ENCODE measurements around the gene CAMLG. TPM values are rescaled to one million over a fixed set of nuclear protein-coding genes. Genes with fewer than 3 reads are reported as not detected.
"Not testable (repeated sequence)": the region's sequence is repeated elsewhere in the genome, so short reads cannot be mapped to it uniquely, and the experiment has no call there.

The CAMLG gene
- 10 to 100 TPM; 23.9 to 89.7 (median 50.5) TPM for total RNA-seq

DNA sequence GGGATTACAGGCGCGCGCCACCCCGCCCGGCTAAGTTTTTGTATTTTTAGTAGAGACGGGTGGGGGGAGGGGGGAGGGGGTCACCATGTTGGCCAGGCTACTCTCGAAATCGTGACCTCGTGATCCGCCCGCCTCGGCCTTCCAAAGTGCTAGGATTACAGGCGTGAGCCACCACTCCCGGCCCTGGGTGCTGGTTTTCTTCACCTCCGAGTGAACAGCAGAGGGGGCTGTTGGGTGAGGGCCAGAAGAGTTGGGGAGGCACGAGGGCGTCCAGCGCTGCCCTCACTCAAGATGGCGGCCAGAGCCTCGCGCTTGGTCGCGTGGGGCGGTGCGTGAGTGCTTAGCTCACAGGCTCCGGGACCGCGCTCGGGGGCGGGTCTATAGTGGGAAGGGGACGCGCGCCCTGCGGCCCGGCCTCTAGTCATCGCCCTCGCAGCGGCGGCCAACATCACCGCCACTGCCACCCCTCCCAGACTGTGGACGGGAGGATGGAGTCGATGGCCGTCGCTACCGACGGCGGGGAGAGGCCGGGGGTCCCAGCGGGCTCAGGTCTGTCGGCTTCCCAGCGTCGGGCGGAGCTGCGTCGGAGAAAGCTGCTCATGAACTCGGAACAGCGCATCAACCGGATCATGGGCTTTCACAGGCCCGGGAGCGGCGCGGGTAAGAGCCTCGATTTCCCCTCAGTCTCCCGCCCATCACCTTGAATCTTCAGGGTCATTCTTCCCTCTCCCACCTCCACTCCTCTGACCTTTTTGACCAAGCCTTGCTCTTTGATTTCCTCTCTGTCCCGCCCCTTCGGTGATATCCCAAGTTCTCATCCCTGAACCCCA lies at the start of gene CAMLG:
Gene CAMLG (plus strand): TSS at position 416 of the 830 bp plus-strand sequence. CDS start 73 bp downstream, at position 489.
- 0 to 1% (median 0%) methylated on average over 1 to 25 of the region's 66 CpGs; no CpG with 5 or more reads in 6 of the 10 experiments for WGBS, 10 experiments
- peak; percentile 89 to 98 (median 96) for ATAC-seq (replicated peaks in 6 of 8)
- H3K4me3 ChIP-seq, result peak within 1 kb of the TSS; percentile 69 to 82 (median 82)
- in situ Hi-C loops (cut with MboI; ENCODE audit: low pct_unique_long_range_greater_than_20kb in 2 of 9, low sequenced_read_pairs in 9 of 9, unreplicated experiment in 9 of 9), result no loop called here
- peaks cover 5 to 18% of the 10 kb centered on the region in 2 donors for H3K4me1 ChIP-seq (replicated peaks in 1 of 2)
- H3K27ac ChIP-seq, result peak within 1 kb of the TSS; percentile 73 to 80

- in situ Hi-C loops (cut with MboI; ENCODE audit: low pct_unique_long_range_greater_than_20kb in 2 of 9, low sequenced_read_pairs in 9 of 9, unreplicated experiment in 9 of 9), result loop anchor here in 1 of 9 experiments (25.0 kb wide), 1 partner anchor 97 kb away; no protein-coding TSS in a partner anchor
- 90 to 100% (median 100%) methylated on average over 1 to 8 of the region's 8 CpGs; no CpG with 5 or more reads in 3 of the 10 experiments for WGBS, 10 experiments
- not testable (repeated sequence) for ATAC-seq (replicated peaks in 6 of 8); H3K4me3 ChIP-seq; H3K4me1 ChIP-seq (replicated peaks in 1 of 2); H3K27ac ChIP-seq
These were observed 48.2 kb upstream of the CAMLG start for GRCh38 chr5:134690144-134690543.

GRCh38 chr5:134692722-134693121 lies 45.6 kb upstream of the CAMLG start:
- in situ Hi-C loops (cut with MboI; ENCODE audit: low pct_unique_long_range_greater_than_20kb in 2 of 9, low sequenced_read_pairs in 9 of 9, unreplicated experiment in 9 of 9), result loop anchor here in 1 of 9 experiments (25.0 kb wide), 1 partner anchor 95 kb away; no protein-coding TSS in a partner anchor
- H3K4me1 ChIP-seq (replicated peaks in 1 of 2), result no peaks in the 10 kb centered on the region
- ATAC-seq (replicated peaks in 6 of 8), result no peak

DNA sequence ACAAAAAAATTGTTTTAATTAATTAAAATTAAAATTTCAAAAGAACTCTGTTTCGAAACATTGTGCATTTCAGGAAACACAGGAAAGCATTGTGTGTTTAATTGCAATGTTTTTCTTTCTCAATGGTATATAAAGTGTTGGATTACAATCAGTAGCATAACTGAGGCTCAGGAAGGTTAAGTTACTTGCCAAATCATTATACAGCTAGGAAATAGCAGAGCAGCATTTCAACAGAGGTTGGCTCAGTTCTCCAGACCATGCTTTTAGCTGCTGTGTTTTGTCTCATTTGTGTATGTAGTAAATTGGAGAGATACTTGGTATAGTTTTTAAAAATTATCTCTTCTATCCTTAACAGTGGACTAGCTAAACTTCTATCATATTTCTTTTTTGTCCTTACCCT lies 30.0 kb upstream of the CAMLG start:
- in situ Hi-C loops (cut with MboI; ENCODE audit: low pct_unique_long_range_greater_than_20kb in 2 of 9, low sequenced_read_pairs in 9 of 9, unreplicated experiment in 9 of 9), result no loop called here
- no peak for ATAC-seq (replicated peaks in 6 of 8)
- H3K4me3 ChIP-seq, result no peak overlapping the region
- WGBS, 10 experiments, result 80 to 100% (median 100%) methylated on average over 1 of the region's 1 CpG; no CpG with 5 or more reads in 2 of the 10 experiments
- H3K4me1 ChIP-seq (replicated peaks in 1 of 2), result no peaks in the 10 kb centered on the region
- no peak overlapping the region for H3K27ac ChIP-seq

More at GRCh38 chr5:134692722-134693121, 45.6 kb upstream of the CAMLG start:
- no peak overlapping the region for H3K4me3 ChIP-seq
- no peak overlapping the region for H3K27ac ChIP-seq

DNA sequence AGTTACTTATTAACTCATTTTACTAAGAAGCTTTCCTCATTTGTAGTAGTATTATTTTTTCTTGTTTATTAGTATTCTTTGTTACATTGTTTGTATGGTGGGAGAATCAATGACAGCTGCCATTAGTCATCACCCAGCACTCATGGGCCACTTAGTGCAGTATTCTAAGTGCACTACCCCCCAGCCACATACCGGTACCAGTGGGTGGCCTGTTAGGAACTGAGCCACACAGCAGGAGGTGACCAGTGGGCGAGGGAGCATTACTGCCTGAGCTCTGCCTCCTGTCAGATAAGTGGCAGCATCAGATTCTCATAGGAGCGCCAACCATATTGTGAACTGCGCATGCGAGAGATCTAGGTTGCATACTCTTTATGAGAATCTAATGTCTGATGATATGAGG lies 24.2 kb upstream of the CAMLG start:
- 40 to 100% (median 94%) methylated on average over 1 to 4 of the region's 5 CpGs; no CpG with 5 or more reads in 4 of the 10 experiments for WGBS, 10 experiments

DNA sequence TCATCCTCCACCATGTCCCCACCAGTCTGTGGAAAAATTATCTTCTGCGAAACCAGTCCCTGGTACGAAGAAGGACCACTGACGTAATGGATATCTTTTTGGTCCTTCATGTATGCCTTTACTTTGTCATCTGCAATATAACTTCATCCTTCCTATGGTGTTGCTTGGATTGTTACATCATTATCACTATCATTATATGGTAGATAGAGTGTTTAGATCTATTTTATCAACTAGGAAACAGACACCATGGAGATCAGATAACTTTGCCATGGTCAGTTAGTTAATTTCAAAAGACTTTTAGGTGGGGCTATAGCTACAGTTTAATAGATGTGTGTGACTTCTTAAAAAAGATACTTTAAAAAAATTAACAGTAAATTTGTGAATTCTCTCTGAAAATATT lies 23.8 kb upstream of the CAMLG start:
- Histone ChIP-seq H3K27ac (no peak overlapping the region), H3K4me3 (no peak overlapping the region), H3K4me1 (replicated peaks in 1 of 2) (no peaks in the 10 kb centered on the region)
- in situ Hi-C loops (cut with MboI; ENCODE audit: low pct_unique_long_range_greater_than_20kb in 2 of 9, low sequenced_read_pairs in 9 of 9, unreplicated experiment in 9 of 9), result no loop called here
- WGBS, 10 experiments, result 90 to 100% (median 96%) methylated on average over 2 to 3 of the region's 3 CpGs; no CpG with 5 or more reads in 4 of the 10 experiments
- ATAC-seq (replicated peaks in 6 of 8), result no peak

More for the DNA sequence above, 24.2 kb upstream of the CAMLG start:
- ATAC-seq (replicated peaks in 6 of 8), result no peak
- in situ Hi-C loops (cut with MboI; ENCODE audit: low pct_unique_long_range_greater_than_20kb in 2 of 9, low sequenced_read_pairs in 9 of 9, unreplicated experiment in 9 of 9), result no loop called here
- Histone ChIP-seq H3K4me3 (no peak overlapping the region), H3K27ac (no peak overlapping the region), H3K4me1 (replicated peaks in 1 of 2) (no peaks in the 10 kb centered on the region)

- H3K27ac ChIP-seq; in situ Hi-C loops (cut with MboI; ENCODE audit: low pct_unique_long_range_greater_than_20kb in 2 of 9, low sequenced_read_pairs in 9 of 9, unreplicated experiment in 9 of 9): not testable (repeated sequence)
These were observed 22.9 kb upstream of the CAMLG start for GRCh38 chr5:134715466-134715865.

DNA sequence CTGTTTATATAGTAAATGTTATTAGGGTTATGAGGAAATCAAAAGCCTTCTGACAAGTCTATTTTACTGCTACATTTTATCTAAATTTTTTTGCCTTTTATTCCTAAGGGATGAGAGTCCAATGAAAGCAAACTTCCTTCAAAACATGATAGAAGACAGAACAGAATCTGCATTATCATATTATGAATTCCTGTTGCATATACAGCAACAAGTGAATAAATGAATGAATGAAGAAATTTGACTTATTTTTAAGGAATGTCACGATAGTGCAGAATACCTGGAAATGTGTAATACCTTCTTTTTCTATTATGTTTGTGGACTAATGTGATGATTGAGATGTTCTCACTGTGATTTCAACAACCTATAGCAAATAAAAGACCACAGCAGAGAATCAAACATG lies 13.5 kb upstream of the CAMLG start:
- ATAC-seq (replicated peaks in 6 of 8), result no peak
- Histone ChIP-seq H3K27ac (no peak overlapping the region), H3K4me3 (no peak overlapping the region), H3K4me1 (replicated peaks in 1 of 2) (no peaks in the 10 kb centered on the region)
- WGBS, 10 experiments, result 0 to 100% (median 100%) methylated on average over 1 of the region's 1 CpG; no CpG with 5 or more reads in 2 of the 10 experiments
- in situ Hi-C loops (cut with MboI; ENCODE audit: low pct_unique_long_range_greater_than_20kb in 2 of 9, low sequenced_read_pairs in 9 of 9, unreplicated experiment in 9 of 9), result no loop called here

More at GRCh38 chr5:134715466-134715865, 22.9 kb upstream of the CAMLG start:
- 44 to 100% (median 96%) methylated on average over 1 to 4 of the region's 4 CpGs for WGBS, 10 experiments
- not testable (repeated sequence) for ATAC-seq (replicated peaks in 6 of 8); H3K4me1 ChIP-seq (replicated peaks in 1 of 2); H3K4me3 ChIP-seq

- Histone ChIP-seq H3K4me1 (replicated peaks in 1 of 2) (no peaks in the 10 kb centered on the region), H3K4me3 (no peak overlapping the region), H3K27ac (no peak overlapping the region)
- ATAC-seq (replicated peaks in 6 of 8), result no peak
- in situ Hi-C loops (cut with MboI; ENCODE audit: low pct_unique_long_range_greater_than_20kb in 2 of 9, low sequenced_read_pairs in 9 of 9, unreplicated experiment in 9 of 9), result no loop called here
- 48 to 100% (median 70%) methylated on average over 1 to 3 of the region's 3 CpGs for WGBS, 10 experiments
These were observed 5.5 kb upstream of the CAMLG start for GRCh38 chr5:134732819-134733218.

DNA sequence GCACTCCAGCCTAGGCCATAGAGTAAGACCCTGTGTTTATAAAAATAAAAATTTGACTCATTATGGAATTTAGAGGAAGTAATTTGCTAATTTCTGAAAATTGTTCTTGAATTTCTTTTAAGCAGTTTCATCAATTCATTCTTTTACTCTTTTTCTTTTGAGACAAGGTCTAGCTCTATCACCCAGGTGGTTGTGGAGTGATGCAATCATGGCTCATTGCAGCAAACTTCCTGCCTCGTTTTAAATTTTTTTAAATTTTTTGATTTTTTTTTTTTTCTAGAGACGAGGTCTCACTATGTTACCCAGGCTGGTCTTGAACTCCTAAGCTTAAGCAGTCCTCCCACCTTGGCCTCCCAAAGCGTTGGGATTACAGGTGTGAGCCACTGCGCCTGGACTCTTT lies 3.1 kb upstream of the CAMLG start:
- WGBS, 10 experiments, result 27 to 93% (median 78%) methylated on average over 1 to 4 of the region's 4 CpGs
- no peak for ATAC-seq (replicated peaks in 6 of 8)
- in situ Hi-C loops (cut with MboI; ENCODE audit: low pct_unique_long_range_greater_than_20kb in 2 of 9, low sequenced_read_pairs in 9 of 9, unreplicated experiment in 9 of 9), result no loop called here
- Histone ChIP-seq H3K27ac (no peak overlapping the region), H3K4me1 (replicated peaks in 1 of 2) (peaks cover 5 to 9% of the 10 kb centered on the region in 2 donors), H3K4me3 (no peak overlapping the region)

DNA sequence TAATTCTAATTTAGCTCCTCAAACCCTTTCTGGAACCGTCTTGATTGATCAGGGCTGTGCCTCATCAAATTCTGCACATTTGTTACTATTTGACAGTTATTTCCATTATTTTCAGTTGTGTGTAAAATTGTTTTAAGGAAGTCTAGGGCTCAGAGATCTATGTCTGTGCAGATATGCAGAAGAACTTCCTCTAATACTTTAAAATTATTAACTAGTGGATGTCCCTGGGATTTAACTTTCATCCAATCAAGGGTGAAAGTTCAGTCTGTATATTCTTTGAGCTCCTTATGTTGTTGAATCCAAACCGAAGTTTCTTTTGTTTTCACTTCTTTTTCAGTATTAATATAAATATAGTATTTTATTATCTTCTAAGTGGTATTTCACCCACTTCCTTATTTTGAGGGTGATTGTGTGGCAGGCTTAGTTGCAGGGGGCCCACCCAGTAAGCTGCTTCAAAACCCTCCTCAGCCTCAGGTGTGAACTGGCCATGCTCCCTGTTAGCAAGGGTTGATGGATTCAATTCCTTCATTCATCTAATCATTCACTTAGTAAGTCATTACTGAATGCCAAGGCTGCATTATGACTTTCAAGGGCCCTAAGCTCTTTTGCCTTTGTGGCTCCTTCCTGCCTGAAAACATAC lies 2.1 kb upstream of the CAMLG start:
- 42 to 100% (median 75%) methylated on average over 1 to 2 of the region's 2 CpGs; no CpG with 5 or more reads in 1 of the 10 experiments for WGBS, 10 experiments
- Histone ChIP-seq H3K27ac (no peak overlapping the region), H3K4me1 (replicated peaks in 1 of 2) (peaks cover 5 to 18% of the 10 kb centered on the region in 2 donors), H3K4me3 (no peak overlapping the region)
- in situ Hi-C loops (cut with MboI; ENCODE audit: low pct_unique_long_range_greater_than_20kb in 2 of 9, low sequenced_read_pairs in 9 of 9, unreplicated experiment in 9 of 9), result no loop called here
- no peak for ATAC-seq (replicated peaks in 6 of 8)

DNA sequence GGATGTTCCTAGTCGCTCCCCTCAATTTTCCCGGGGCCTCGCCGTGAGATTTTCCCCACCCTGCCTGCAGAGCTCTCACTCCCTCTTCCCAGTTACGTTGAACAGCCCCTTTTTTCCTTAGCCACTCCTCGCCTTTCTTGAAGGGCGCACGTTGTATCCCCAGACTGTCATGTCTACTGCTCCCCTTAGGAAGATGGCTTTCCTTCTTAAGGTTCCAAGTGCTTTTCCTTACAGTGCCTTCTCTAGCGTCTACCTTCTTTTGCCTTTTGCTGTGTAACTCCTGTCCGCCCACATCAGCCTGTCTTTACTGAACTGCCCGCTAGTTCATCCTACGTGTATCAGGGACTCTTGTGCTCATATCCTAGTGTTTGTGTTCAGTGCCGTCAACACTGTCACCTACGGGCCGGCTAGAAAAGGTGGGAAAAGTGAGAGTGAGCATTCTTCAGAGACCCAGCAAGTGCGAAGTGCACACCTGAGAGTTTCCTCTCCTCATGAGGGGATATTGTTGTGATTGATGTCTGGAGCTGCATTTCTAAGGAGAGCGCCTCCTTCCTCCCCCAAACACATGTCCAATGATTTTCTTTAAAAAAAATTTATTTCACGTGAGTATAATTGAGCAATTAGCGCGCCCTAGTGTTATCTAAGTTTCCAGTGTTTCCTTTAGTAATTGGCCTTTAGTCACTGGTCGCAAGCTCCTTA lies 764 bp downstream of the CAMLG start:
- in situ Hi-C loops (cut with MboI; ENCODE audit: low pct_unique_long_range_greater_than_20kb in 2 of 9, low sequenced_read_pairs in 9 of 9, unreplicated experiment in 9 of 9), result no loop called here
- H3K4me3 ChIP-seq, result peak overlapping the region; percentile 69 to 82 (median 82)
- peak overlapping the region; percentile 73 to 80 for H3K27ac ChIP-seq
- 0 to 27% (median 8%) methylated on average over 6 to 15 of the region's 21 CpGs for WGBS, 10 experiments
- peaks cover 5 to 18% of the 10 kb centered on the region in 2 donors for H3K4me1 ChIP-seq (replicated peaks in 1 of 2)
- ATAC-seq (replicated peaks in 6 of 8), result peak; percentile 2 to 18 (median 10)

DNA sequence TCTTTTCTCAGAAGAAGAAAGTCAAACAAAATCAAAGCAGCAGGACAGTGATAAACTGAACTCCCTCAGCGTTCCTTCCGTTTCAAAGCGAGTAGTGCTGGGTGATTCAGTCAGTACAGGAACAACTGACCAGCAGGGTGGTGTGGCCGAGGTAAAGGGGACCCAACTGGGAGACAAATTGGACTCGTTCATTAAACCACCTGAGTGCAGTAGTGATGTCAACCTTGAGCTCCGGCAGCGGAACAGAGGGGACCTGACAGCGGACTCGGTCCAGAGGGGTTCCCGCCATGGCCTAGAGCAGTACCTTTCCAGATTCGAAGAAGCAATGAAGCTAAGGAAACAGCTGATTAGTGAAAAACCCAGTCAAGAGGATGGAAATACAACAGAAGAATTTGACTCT lies 2.7 kb downstream of the CAMLG start:
- H3K4me3 ChIP-seq, result no peak overlapping the region
- no peak overlapping the region for H3K27ac ChIP-seq
- WGBS, 10 experiments, result 58 to 100% (median 87%) methylated on average over 2 to 8 of the region's 11 CpGs; no CpG with 5 or more reads in 1 of the 10 experiments
- no peak for ATAC-seq (replicated peaks in 6 of 8)
- in situ Hi-C loops (cut with MboI; ENCODE audit: low pct_unique_long_range_greater_than_20kb in 2 of 9, low sequenced_read_pairs in 9 of 9, unreplicated experiment in 9 of 9), result no loop called here
- H3K4me1 ChIP-seq (replicated peaks in 1 of 2), result peaks cover 5 to 18% of the 10 kb centered on the region in 2 donors
